ENCODE results near the gene NEK5.

DNA sequence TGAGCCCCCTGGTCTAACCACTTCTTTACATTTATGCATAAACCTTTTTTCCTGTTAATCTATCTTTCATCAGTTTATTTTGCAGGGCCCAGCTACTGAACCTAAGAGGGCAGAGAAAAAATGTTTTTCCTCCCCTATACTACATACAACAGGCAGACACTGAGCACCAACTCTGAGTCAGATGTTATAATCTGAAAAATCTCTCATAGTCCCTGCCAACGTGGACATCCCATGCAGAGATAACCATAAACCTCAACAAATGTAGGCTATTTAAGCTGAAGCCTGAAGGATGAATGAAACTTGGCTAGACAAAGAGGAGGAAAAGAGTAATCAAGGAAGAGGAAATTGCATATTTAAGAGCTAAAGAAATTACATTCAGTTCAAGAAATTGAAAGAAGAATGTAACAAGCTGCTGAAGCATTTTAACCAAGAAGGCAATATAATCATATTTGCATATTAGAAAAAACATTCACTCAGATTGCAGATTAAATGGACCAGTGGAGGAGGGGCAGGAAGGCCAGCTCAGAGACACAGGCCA, 27.9 kb upstream of the NEK5 start:
- TF ChIP-seq, protein P1, sequence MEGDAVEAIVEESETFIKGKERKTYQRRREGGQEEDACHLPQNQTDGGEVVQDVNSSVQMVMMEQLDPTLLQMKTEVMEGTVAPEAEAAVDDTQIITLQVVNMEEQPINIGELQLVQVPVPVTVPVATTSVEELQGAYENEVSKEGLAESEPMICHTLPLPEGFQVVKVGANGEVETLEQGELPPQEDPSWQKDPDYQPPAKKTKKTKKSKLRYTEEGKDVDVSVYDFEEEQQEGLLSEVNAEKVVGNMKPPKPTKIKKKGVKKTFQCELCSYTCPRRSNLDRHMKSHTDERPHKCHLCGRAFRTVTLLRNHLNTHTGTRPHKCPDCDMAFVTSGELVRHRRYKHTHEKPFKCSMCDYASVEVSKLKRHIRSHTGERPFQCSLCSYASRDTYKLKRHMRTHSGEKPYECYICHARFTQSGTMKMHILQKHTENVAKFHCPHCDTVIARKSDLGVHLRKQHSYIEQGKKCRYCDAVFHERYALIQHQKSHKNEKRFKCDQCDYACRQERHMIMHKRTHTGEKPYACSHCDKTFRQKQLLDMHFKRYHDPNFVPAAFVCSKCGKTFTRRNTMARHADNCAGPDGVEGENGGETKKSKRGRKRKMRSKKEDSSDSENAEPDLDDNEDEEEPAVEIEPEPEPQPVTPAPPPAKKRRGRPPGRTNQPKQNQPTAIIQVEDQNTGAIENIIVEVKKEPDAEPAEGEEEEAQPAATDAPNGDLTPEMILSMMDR (IDR thresholded peaks at IDR 0.05) = no peak
- TF ChIP-seq EZH2phosphoT487 (IDR thresholded peaks at IDR 0.05) (no peak), EZH2 (IDR thresholded peaks at IDR 0.05) (no peak)
